A549 (cell line): ENCODE measurements around the gene TUBG2.

ENCODE experiments used
- CBX8 ChIP-seq: fragments of 200-600 bp; sonication (generic); IDR thresholded peaks from 2 replicates; pipeline ENCODE4 v1.6.1; 2016
- CTCF ChIP-seq: fragments of >200 bp; sonication (Bioruptor Twin); formaldehyde crosslinking; IDR thresholded peaks from 3 replicates; pipeline ENCODE4 v1.5.1; 2016
- ELK1 ChIP-seq: fragments of 150-350 bp; IDR thresholded peaks from 2 replicates; pipeline ENCODE4 v1.6.1; 2014; ENCODE audit warnings: low read depth, mild to moderate bottlenecking, low read length
- EP300 ChIP-seq, 2 experiments: fragments of >200 bp; sonication (Bioruptor Twin); formaldehyde crosslinking; IDR thresholded peaks; 2 replicates in 1 of 2; 3 replicates in 1 of 2; pipeline ENCODE4 v1.6.1; 2016 to 2017
- JUN ChIP-seq, 2 experiments: fragments of >200 bp; sonication (Bioruptor Twin); formaldehyde crosslinking; IDR thresholded peaks; 2 replicates in 1 of 2; 3 replicates in 1 of 2; pipeline ENCODE4 v1.6.1; 2016 to 2017
- POLR2AphosphoS2 ChIP-seq: conservative IDR thresholded peaks from 2 replicates; pipeline ENCODE4 v1.6.1; 2012; ENCODE audit warnings: low read length, improper control_type of control experiment, inconsistent platforms
- TF ChIP-seq, protein P1 (sequence below): fragments of 200-600 bp; sonication (generic); IDR thresholded peaks from 2 replicates; pipeline ENCODE4 v1.6.1; 2016; ENCODE audit warnings: antibody characterized with exemption, mild to moderate bottlenecking, moderate library complexity

DNA sequence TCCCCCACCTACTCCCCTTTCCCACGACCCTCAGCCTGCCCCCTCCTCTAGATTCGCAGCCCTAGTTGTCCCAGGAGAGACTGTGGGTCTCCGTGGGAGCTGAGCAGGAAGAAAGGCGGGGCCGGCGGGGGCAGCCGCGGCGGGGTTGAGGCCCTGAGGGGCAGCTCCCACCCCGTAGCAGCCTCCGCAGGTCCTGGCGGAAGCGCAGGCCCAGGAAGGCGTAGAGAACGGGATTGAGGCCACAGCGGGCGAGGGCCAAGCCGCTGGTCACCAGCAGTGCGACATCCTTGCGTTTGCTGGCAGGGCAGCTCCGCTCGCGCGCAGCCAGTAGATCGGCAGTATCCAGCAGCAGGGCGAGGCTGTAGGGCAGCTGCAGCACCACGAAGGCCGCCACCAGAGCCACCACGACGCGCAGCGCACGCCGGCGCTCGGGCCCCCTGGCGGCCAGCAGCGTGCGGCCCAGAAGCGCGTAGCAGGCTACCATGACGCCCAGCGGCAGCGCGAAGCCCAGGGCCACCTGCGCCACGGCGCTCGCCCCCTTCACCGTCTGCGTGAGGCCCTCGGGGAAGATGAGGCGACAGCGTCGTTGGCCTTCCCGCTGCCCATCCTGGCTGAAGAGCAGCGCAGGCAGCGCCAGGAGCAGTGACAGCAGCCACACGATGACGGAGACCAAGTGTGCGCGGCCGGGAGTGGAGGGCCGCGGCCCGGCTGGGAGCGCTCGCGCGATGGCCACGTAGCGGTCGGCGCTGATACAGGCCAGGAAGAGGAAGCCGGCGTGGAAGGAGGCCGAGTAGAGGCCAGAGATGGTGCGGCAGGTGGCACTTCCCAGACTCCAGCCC is 20.6 kb downstream of the TUBG2 start:
- TF ChIP-seq ELK1 (no peak), EP300 (IDR thresholded peaks at IDR 0.05) (no peak), POLR2AphosphoS2 (no peak), JUN (IDR thresholded peaks at IDR 0.05) (peak in 1 of 2 experiments; percentile 63; a peak in 1 of 5 replicates), CTCF (peak; percentile 86), CBX8 (no peak)
- TF ChIP-seq, protein P1, sequence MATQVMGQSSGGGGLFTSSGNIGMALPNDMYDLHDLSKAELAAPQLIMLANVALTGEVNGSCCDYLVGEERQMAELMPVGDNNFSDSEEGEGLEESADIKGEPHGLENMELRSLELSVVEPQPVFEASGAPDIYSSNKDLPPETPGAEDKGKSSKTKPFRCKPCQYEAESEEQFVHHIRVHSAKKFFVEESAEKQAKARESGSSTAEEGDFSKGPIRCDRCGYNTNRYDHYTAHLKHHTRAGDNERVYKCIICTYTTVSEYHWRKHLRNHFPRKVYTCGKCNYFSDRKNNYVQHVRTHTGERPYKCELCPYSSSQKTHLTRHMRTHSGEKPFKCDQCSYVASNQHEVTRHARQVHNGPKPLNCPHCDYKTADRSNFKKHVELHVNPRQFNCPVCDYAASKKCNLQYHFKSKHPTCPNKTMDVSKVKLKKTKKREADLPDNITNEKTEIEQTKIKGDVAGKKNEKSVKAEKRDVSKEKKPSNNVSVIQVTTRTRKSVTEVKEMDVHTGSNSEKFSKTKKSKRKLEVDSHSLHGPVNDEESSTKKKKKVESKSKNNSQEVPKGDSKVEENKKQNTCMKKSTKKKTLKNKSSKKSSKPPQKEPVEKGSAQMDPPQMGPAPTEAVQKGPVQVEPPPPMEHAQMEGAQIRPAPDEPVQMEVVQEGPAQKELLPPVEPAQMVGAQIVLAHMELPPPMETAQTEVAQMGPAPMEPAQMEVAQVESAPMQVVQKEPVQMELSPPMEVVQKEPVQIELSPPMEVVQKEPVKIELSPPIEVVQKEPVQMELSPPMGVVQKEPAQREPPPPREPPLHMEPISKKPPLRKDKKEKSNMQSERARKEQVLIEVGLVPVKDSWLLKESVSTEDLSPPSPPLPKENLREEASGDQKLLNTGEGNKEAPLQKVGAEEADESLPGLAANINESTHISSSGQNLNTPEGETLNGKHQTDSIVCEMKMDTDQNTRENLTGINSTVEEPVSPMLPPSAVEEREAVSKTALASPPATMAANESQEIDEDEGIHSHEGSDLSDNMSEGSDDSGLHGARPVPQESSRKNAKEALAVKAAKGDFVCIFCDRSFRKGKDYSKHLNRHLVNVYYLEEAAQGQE, result no peak
